HG03558 (cell line): Measurements from ENCODE around the gene TCAF1.
"Not testable (repeated sequence)": the region's sequence is repeated elsewhere in the genome, so short reads cannot be mapped to it uniquely, and the experiment has no call there.

ENCODE experiments used
- ATAC-seq: cut with Tn5 transposase; IDR thresholded peaks from one replicate; pipeline ENCODE4 v1.9.1; 2021; ENCODE audit warnings: moderate number of reproducible peaks; ENCODE audit not compliant: unreplicated experiment; ENCODE audit errors: extremely low read depth

Gene TCAF1

GRCh38 chr7:143816471-143817133 lies 85.4 kb downstream of the TCAF1 start:
- ATAC-seq: not testable (repeated sequence)

- not testable (repeated sequence) for ATAC-seq
These were observed 91.3 kb downstream of the TCAF1 start for GRCh38 chr7:143810639-143811038.

GRCh38 chr7:143806664-143807071 lies 95.3 kb downstream of the TCAF1 start:
- not testable (repeated sequence) for ATAC-seq
